Measurements from ENCODE around the gene CNIH4. TPM values are rescaled to one million over a fixed set of nuclear protein-coding genes. Genes with fewer than 3 reads are reported as not detected.

CNIH4 gene
- total and polyA plus RNA-seq, 11 donors = 15.7 to 84.6 (median 33.7) TPM

GRCh38 chr1:224368409-224368808 lies 11.7 kb downstream of the CNIH4 start:
- H3K4me1 ChIP-seq = no peaks in the 10 kb centered on the region
- H3K27ac ChIP-seq = no peak overlapping the region
- peaks cover 0 to 92% (median 73%) of the 10 kb centered on the region in 9 donors for H3K36me3 ChIP-seq
- peak in 2 of 4 donors; percentile 75 to 88 for ATAC-seq
- H3K9me3 ChIP-seq = no peaks in the 10 kb centered on the region
- 76 to 84% (median 80%) methylated on average over 5 of the region's 5 CpGs for WGBS, 4 donors
- TF ChIP-seq CTCF (IDR thresholded peaks at IDR 0.05) = no peak
- TF ChIP-seq POLR2A (IDR thresholded peaks at IDR 0.05) = no peak
- H3K27me3 ChIP-seq = no peaks in the 10 kb centered on the region
- intact Hi-C loops (cut with DNase I) = loop anchor here in 1 of 10 donors (10.0 kb wide), 1 partner anchor 74 kb away; no protein-coding TSS in a partner anchor
- no peak overlapping the region for H3K4me3 ChIP-seq
- no peak for DNase-seq

- DNase-seq = no peak
- intact Hi-C loops (cut with DNase I) = no loop called here
- TF ChIP-seq POLR2A (IDR thresholded peaks at IDR 0.05) = no peak
- TF ChIP-seq CTCF (IDR thresholded peaks at IDR 0.05) = no peak
- Histone ChIP-seq H3K27me3 (no peaks in the 10 kb centered on the region), H3K4me1 (peaks cover 0 to 34% (median 10%) of the 10 kb centered on the region in 12 donors), H3K4me3 (no peak overlapping the region), H3K9me3 (no peaks in the 10 kb centered on the region), H3K27ac (no peak overlapping the region), H3K36me3 (peaks cover 0 to 98% (median 85%) of the 10 kb centered on the region in 9 donors)
- no peak for ATAC-seq
- WGBS, 4 donors = 91 to 97% (median 95%) methylated on average over 5 of the region's 5 CpGs
Observed at GRCh38 chr1:224373008-224373590, 16.4 kb downstream of the CNIH4 start.

GRCh38 chr1:224375059-224375458 lies 18.4 kb downstream of the CNIH4 start:
- ATAC-seq (no peak), DNase-seq (no peak)
- Histone ChIP-seq H3K9me3 (no peaks in the 10 kb centered on the region), H3K27me3 (no peaks in the 10 kb centered on the region), H3K4me1 (peaks cover 0 to 50% (median 10%) of the 10 kb centered on the region in 12 donors), H3K27ac (peak overlapping the region in 1 of 12 donors; percentile 61), H3K36me3 (peaks cover 0 to 90% (median 66%) of the 10 kb centered on the region in 9 donors), H3K4me3 (no peak overlapping the region)
- intact Hi-C loops (cut with DNase I) = no loop called here
- WGBS, 4 donors = 74 to 82% (median 81%) methylated on average over 3 of the region's 3 CpGs
- TF ChIP-seq POLR2A (IDR thresholded peaks at IDR 0.05) (no peak), CTCF (IDR thresholded peaks at IDR 0.05) (no peak)

GRCh38 chr1:224377676-224378006 lies 21.0 kb downstream of the CNIH4 start:
- TF ChIP-seq POLR2A (IDR thresholded peaks at IDR 0.05) (no peak), CTCF (IDR thresholded peaks at IDR 0.05) (no peak)
- no peak for DNase-seq
- intact Hi-C loops (cut with DNase I) = no loop called here
- H3K9me3 ChIP-seq = no peaks in the 10 kb centered on the region
- ATAC-seq = peak; percentile 63 to 80 (median 76)
- peaks cover 0 to 72% (median 10%) of the 10 kb centered on the region in 12 donors for H3K4me1 ChIP-seq
- H3K4me3 ChIP-seq = no peak overlapping the region
- peaks cover 0 to 75% (median 45%) of the 10 kb centered on the region in 9 donors for H3K36me3 ChIP-seq
- peak overlapping the region in 11 of 12 donors; percentile 32 to 77 (median 55) for H3K27ac ChIP-seq
- H3K27me3 ChIP-seq = no peaks in the 10 kb centered on the region
- 70 to 91% (median 86%) methylated on average over 2 of the region's 2 CpGs for WGBS, 4 donors
